ENCODE data around the gene UNC5CL. TPM values are rescaled to one million over a fixed set of nuclear protein-coding genes. Genes with fewer than 3 reads are reported as not detected.

Gene UNC5CL
- total and polyA plus RNA-seq, 9 of the 15 experiments (the other 6 are each of a cell fraction or from before 2014, with no cell fraction given), result 0.07 to 1.8 (median 0.62) TPM; not detected in 1

GRCh38 chr6:40988634-40989033, 50.4 kb downstream of the UNC5CL start:
- no peaks in the 10 kb centered on the region for H4K20me1 ChIP-seq (replicated peaks; ENCODE audit: control insufficient read depth, insufficient read depth, low read length)

GRCh38 chr6:40986921-40987819, 51.9 kb downstream of the UNC5CL start:
- H3K4me3 ChIP-seq, result no peak overlapping the region
- ATAC-seq (no peak), DNase-seq (ENCODE audit: extremely low read depth in 1 of 4, low spot score in 3 of 4) (no peak), FAIRE-seq (no peak)
- H3K27ac ChIP-seq (ENCODE audit: extremely low read depth, low read depth, low read length), result no peak overlapping the region
- 2% methylated on average over 8 of the region's 8 CpGs for WGBS (ENCODE audit: insufficient coverage, low coverage, missing lambda C conversion rate)
- no TSS peak for BruUV-seq (replicated peaks)
- no peaks in the 10 kb centered on the region for H3K79me2 ChIP-seq (ENCODE audit: control insufficient read depth, insufficient read depth, low read length)
- no peak overlapping the region for H3K4me2 ChIP-seq (ENCODE audit: insufficient read depth, low read length)
- no peaks in the 10 kb centered on the region for H3K9me1 ChIP-seq (ENCODE audit: control insufficient read depth, insufficient read depth, low read length)
- H3K4me1 ChIP-seq (replicated peaks in 1 of 2; ENCODE audit: control insufficient read depth in 2 of 2, insufficient read depth in 2 of 2, low read length in 2 of 2), result no peaks in the 10 kb centered on the region
- ChIA-PET CTCF (ENCODE audit: low intra/inter-chr PET ratio) (no interaction called here), POLR2A (interaction anchor here (0.8 to 1.2 kb wide), 2 partner anchors 10 to 11 kb away, joined by 3 to 4 read pairs; no protein-coding TSS in a partner anchor)
- H3K36me3 ChIP-seq (ENCODE audit: control insufficient read depth, insufficient read depth, low read length), result no peaks in the 10 kb centered on the region
- in situ Hi-C loops (cut with MboI) (no loop called here), intact Hi-C loops (cut with micrococcal nuclease) (no loop called here)
- no peaks in the 10 kb centered on the region for H4K20me1 ChIP-seq (replicated peaks; ENCODE audit: control insufficient read depth, insufficient read depth, low read length)
- no peak overlapping the region for H3K9ac ChIP-seq (ENCODE audit: insufficient read depth in 1 of 2, low read depth in 2 of 2, low read length in 2 of 2)
- peaks cover 19 to 44% of the 10 kb centered on the region in 2 experiments for H3K27me3 ChIP-seq (ENCODE audit: control insufficient read depth in 2 of 2, insufficient read depth in 2 of 2, low read length in 2 of 2)
- no peaks in the 10 kb centered on the region for H3K9me3 ChIP-seq (replicated peaks; ENCODE audit: control insufficient read depth, insufficient read depth, low read depth, low read length)
- H2AFZ ChIP-seq (ENCODE audit: low read depth, low read length), result no peak overlapping the region
- TF ChIP-seq MYC (IDR thresholded peaks at IDR 0.05; ENCODE audit: low read depth, low read length) (no peak), MYC (CRISPR knock-in tag; IDR thresholded peaks at IDR 0.05; ENCODE audit: borderline replicate concordance, low read depth) (no peak), CHD4 (IDR thresholded peaks at IDR 0.05; ENCODE audit: insufficient read depth, insufficient replicate concordance, low read depth, low read length, poor library complexity, severe bottlenecking) (no peak), CCAR2 (IDR thresholded peaks at IDR 0.05; ENCODE audit: low read depth, low read length) (no peak), TAF15 (IDR thresholded peaks at IDR 0.05; ENCODE audit: low read depth, low read length) (no peak)

More at GRCh38 chr6:40988634-40989033, 50.4 kb downstream of the UNC5CL start:
- Histone ChIP-seq H3K36me3 (ENCODE audit: control insufficient read depth, insufficient read depth, low read length) (no peaks in the 10 kb centered on the region), H3K27me3 (ENCODE audit: control insufficient read depth in 2 of 2, insufficient read depth in 2 of 2, low read length in 2 of 2) (peaks cover 19 to 44% of the 10 kb centered on the region in 2 experiments), H3K79me2 (ENCODE audit: control insufficient read depth, insufficient read depth, low read length) (no peaks in the 10 kb centered on the region), H3K4me2 (ENCODE audit: insufficient read depth, low read length) (no peak overlapping the region), H3K27ac (ENCODE audit: extremely low read depth, low read depth, low read length) (no peak overlapping the region), H3K4me3 (no peak overlapping the region), H3K9me3 (replicated peaks; ENCODE audit: control insufficient read depth, insufficient read depth, low read depth, low read length) (no peaks in the 10 kb centered on the region), H2AFZ (ENCODE audit: low read depth, low read length) (no peak overlapping the region), H3K9ac (ENCODE audit: insufficient read depth in 1 of 2, low read depth in 2 of 2, low read length in 2 of 2) (no peak overlapping the region), H3K4me1 (replicated peaks in 1 of 2; ENCODE audit: control insufficient read depth in 2 of 2, insufficient read depth in 2 of 2, low read length in 2 of 2) (no peaks in the 10 kb centered on the region), H3K9me1 (ENCODE audit: control insufficient read depth, insufficient read depth, low read length) (no peaks in the 10 kb centered on the region)
- ChIA-PET POLR2A (no interaction called here), CTCF (ENCODE audit: low intra/inter-chr PET ratio) (no interaction called here)
- no TSS peak for BruUV-seq (replicated peaks)
- no peak for FAIRE-seq
- ATAC-seq, result no peak
- no peak for DNase-seq (ENCODE audit: extremely low read depth in 1 of 4, low spot score in 3 of 4)
- intact Hi-C loops (cut with micrococcal nuclease), result no loop called here
- in situ Hi-C loops (cut with MboI), result no loop called here
- no peak for TF ChIP-seq ZNF717 (CRISPR knock-in tag; IDR thresholded peaks at IDR 0.05)
- no peak for TF ChIP-seq RFX7 (CRISPR knock-in tag; IDR thresholded peaks at IDR 0.05)

Measured in K562 (cell line).